HG02981 (cell line): ENCODE data around the gene SFTA2.

Experiments used
- ATAC-seq: cut with Tn5 transposase; IDR thresholded peaks from one replicate; pipeline ENCODE4 v1.9.1; 2021; ENCODE audit warnings: mild to moderate bottlenecking, moderate library complexity; ENCODE audit not compliant: unreplicated experiment

The SFTA2 gene

DNA sequence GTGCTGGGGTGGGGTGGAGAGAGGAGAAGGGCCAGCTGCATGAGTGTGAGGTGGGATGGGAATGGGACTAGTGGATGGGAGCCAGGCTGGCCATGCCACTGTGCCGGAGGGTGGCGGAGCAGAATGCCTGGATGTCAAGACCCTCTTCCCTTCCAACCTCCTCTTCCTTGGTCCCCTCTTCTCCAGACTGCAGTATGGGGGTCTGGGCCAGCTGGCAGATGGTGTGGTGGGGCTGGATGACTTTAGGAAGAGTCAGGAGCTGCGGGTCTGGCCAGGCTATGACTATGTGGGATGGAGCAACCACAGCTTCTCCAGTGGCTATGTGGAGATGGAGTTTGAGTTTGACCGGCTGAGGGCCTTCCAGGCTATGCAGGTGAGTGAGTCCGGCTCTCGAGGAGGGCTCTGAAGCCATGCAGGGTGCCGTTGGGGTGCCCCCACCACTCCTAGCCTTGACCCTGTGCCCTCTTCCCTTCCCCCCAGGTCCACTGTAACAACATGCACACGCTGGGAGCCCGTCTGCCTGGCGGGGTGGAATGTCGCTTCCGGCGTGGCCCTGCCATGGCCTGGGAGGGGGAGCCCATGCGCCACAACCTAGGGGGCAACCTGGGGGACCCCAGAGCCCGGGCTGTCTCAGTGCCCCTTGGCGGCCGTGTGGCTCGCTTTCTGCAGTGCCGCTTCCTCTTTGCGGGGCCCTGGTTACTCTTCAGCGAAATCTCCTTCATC, 40.0 kb downstream of the SFTA2 start:
- ATAC-seq: no peak

DNA sequence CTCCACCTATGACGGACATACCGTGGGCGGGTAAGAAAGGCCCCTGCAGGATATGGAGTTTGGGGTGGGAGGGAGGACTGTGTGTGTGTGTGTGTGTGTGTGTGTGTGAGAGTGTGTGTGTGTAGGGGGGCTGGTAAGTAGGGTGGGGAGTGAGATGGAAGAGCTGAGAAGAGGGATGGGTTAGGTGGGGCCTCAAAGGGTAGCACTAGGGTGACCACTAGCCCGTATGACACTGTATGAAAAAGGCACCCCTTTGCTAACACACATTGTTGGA, 40.6 kb downstream of the SFTA2 start:
- no peak for ATAC-seq

DNA sequence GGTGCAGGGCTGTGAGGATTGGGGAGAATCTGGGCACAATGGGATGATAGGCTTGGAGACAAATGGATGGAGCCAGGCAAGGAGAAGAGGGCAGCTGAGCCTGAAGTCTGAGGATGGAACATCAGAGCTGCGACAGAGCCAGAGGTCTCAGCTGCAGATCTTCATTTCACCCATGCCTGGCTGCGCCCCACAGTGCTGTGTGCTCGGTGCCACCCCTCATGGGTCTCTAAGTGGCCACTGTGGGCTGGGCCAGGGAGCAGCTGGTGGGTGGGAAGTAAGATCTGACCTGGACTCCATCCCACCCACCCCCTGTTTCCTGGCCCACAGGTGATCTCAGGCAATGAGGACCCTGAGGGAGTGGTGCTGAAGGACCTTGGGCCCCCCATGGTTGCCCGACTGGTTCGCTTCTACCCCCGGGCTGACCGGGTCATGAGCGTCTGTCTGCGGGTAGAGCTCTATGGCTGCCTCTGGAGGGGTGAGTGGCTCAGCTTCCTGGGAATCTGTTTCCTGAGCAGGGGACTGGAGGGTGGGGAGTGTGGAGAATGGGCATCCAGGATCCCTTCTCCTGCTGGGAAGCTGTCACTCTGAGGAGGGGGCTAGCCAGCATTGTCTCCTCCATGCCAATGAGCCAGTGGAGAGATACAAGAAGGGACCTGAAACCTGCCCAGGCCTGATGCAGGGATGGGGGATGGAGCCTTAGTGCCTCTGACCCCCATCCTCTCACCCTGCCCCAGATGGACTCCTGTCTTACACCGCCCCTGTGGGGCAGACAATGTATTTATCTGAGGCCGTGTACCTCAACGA, 41.1 kb downstream of the SFTA2 start:
- no peak for ATAC-seq

DNA sequence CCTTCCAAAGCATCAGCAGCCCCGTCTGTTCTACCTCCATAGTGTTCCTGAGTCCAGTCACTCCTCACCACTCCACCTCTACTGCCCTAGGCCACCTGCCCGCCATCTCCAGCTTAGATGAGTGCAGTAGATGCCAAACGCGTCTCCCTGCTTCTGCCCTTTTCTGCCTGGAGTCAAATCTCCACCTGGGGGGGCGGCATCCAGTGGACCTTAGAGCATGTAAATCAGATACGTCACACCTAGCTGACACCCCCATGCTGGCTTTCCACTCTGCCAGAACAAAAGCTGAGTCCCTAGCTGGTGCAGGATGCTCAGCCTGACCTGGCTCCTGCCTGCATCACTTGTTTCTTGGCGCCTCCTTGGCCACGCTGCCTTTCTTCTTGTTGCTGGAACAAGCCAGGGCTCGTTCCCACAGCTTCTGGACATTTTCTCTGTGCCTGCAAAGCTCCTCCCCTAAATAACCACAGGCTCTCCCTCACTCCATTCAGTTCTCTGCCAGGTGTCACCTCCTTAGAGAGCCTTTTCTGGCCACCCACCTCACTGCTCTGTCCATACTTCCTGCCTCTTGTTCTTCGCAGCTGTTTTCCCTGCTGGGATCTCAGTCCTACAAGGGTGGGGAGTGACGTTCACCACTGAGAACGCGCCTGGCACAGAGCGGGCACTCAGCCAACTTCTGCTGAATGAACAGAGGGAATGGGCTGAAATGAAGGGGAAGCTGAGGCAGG, 41.9 kb downstream of the SFTA2 start:
- no peak for ATAC-seq

DNA sequence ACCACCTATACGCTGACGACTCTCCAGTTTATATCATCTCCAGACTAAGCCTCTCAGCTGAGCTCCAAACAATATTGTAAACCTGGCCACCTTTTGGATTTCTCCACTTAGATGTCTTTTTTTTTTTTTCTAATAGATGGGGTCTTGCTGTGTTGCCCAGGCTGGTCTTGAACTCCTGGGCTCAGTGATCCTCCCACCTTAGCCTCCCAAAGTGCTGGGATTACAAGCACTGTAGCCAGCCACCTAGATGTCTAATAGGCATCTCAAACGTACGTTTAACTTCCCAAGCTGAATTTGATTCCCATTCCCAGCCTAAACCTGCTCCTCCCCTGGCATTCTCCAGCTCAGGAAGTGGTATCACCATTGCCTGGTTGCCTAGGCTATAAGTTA, 42.5 kb downstream of the SFTA2 start:
- ATAC-seq: no peak

DNA sequence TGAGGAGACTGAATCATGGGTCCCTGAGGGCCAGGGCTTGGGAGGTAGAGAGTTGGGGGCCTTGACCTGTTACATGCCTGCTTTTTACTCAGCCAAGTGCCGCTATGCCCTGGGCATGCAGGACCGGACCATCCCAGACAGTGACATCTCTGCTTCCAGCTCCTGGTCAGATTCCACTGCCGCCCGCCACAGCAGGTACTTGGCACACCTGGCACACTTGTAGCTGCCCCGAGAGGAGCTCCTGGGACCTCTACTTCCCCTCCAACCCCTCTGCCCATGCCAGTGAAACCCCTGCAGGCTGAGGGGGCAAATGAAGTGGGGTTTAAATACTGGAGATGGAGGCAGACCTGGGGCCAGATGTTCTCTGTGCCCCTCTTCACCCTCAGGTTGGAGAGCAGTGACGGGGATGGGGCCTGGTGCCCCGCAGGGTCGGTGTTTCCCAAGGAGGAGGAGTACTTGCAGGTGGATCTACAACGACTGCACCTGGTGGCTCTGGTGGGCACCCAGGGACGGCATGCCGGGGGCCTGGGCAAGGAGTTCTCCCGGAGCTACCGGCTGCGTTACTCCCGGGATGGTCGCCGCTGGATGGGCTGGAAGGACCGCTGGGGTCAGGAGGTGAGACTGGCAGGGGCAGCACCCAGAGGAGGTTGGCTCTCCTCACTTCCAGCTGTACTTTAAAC, 43.0 kb downstream of the SFTA2 start:
- ATAC-seq: no peak

DNA sequence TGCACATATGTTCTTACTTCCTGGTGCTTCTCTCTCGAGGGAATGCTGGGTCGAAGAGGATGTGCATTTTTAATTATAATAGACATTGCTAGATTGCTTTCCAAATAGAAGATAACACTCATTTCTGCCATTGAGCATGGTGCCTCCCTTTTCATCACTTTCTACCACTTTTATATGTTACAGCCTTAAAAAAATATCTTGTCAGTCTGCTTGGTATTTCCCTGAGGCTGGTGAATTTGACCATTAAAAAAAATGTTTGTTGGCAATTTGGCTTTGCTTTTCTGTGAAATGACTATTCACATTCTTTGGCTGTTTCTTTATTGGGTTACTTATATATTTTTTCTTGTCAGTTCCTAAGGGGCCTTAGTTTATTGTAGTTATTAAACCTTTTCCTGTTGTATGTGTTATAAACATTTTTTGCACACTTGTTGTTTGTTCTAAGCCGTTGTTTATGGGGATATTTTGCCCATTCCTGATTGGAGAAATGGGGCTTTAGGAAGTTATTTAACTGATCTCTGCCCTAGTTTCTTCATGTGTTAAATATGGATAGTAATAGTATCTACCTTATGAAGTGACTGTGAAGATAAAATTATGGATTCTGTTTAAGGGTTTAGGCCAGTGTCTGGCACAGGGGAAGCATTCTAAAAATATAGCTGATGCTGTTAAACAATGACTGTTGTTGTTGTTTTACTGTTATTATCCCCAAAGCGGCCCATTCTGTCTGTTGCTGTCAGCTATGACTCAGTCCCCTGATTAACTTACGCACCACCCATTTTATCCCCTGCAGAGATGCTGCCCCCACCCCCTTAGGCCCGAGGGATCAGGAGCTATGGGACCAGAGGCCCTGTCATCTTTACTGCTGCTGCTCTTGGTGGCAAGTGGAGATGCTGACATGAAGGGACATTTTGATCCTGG, 43.8 kb downstream of the SFTA2 start:
- ATAC-seq: no peak

DNA sequence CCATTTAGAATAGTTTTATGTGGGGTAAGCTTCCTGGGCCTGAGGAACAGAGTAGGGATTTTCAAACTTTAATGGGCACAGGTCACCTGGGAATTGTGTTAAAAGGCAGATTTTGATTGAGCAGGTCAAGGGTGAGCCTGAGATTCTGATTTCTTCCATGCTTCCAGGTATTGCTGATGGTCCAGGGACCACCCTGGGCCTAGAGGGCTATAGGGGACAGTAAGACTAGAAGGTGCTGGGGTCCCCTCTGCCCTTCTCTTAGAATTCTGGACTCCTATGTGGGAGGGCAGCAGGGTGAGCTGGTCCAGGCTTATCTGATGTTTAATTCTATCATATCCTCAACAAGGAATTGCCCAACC, 45.1 kb downstream of the SFTA2 start:
- ATAC-seq: no peak

DNA sequence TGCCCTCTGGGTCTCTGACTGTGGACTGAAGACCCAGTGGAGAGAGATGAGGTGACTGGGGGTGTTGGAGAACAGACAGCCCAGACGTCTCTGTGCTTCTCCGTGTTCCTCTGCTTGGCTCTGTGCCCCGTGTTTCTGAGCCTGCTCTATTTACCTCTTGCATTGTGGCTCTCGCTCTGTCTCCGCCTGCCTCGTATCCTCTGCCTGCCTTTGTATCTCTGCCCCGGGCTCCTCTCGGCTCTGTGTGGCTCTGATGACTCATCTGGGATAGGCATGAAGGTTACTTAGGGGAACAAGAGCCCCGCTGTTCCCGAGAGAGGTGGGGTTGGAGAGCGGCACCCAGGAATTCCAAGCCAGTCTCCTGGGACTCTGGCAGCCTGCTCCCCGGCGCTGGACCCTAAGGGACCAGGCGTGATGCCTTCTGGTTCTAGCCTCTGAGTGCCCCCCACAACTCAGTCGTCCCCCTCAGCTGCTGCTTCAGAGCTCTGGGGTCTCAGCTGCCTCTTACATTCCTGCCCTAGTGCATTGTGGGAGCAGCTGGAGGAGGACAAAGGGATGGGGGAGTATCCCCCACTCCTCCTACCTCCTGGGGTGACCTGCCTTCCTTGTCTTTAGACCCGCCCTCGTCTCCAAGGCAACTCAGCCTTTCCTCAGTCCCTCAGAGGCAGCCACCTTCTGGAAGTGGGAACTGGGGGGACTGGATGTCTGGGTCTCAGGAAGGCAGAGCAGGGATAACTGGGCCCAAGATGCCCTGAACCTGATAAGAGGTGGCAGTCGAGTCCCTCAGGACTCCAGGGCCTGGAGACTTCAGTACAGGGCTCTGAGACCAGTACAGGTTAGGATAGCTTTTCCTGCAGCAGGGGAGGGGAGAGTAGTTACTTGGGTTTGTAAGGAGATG, 45.7 kb downstream of the SFTA2 start:
- no peak for ATAC-seq

DNA sequence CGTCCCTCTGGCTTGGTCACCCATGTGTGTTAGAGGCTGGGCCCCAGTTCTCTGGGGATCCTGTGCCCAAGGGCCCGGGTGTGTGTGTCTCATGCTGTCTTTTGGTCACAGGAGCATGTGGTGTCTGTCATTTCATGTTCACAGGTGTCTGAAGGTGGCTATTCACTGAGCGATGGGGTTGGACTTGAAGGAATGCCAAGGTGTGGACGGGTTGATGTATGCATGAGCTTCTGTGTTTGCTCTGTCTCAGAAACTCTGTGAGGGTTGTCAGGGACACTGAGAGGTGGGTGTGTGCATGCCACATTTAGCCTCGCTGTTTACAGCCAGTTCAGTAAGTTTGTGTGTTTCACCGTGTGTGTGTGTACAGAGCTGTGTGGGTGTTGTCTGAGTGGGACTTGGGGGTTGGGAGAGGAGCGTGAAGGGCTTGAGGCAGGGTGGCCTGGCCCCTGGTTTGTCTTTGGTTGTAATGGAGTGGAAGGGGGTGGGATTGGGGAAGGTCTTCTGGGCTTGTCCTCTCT, 46.4 kb downstream of the SFTA2 start:
- no peak for ATAC-seq

DNA sequence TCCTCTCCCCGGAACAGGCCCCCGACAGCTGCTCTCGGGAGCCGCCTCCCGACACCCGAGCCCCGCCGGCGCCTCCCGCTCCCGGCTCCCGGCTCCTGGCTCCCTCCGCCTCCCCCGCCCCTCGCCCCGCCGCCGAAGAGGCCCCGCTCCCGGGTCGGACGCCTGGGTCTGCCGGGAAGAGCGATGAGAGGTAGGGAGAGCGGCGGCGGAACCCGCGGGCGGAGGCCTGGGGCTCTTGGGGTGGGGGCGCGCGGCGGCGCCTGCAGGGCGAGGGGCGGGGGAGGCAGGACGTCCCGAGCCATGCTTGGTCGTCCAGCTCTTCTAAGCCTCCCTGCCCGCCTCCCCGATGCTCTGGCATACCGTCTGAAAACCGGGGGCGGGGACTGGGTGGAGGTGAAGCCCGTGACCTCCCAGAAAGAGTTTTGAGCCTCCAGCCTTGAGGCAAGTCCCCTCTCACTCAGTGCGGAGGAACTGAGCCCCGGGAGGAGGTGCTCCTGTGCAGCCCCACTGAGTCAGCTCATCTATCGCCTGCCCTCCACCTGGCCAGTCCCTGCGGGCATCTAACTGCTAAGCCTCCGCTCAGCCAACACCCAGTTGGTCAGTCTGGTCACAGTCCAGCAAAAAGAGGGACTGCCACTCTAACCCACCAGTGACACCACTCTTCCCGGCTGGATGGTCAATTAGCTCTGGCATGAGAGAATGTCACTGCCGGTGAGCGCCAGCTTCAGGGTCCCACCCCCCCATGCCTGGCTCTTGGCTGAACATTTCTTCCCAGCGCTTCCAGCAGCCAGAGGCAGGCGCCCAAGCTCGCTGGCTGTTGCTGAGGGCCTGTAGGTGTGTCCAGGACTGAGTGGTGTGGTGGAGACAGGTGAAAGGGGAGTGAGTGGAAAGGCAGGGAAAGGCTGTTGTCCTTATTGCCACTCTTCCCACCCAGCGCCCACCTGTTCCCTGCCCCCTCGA, 47.2 kb downstream of the SFTA2 start:
- ATAC-seq: no peak

DNA sequence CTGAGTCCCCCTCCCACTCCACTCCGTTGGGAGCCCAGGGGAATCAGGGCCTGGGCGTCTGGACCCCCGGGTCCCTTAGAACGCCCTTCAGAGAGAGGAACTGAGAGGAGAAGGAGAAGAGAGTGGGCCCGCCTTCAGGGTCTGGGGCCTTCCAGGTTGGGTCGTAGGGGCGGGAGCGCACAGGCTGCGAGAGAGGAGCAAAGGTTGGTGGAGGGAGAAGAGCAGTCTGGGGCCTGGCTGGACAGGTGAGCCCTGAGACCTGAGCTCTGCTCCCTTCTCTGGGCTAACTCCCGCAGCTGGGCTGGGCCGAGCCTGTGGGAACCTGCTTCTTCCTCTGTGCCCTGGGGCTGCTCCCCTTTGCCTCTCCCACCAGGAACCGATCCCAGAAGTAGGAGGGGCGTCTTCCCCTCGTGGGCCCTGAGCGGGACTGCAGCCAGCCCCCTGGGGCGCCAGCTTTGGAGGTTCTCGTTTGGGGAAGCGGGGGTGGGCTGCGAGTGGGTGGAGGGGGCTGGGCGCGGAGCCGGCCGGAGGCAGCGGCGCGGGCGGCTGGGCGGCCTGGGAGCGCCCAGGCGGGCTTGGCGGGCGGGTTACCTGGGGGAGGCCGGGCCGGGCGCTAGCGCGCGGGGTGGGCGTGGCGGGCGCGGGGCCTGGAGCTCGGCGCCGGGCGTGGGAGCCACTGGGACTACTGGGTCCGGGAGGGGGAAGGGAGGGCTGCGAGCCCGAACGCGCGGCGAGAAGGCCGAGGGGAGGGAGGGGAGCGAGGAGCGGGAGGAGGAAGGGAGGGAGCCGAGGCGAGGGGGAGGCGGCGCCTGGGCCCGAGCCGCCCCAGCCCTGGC, 48.1 kb downstream of the SFTA2 start, which contains the start of gene DDR1:
Gene DDR1, plus strand, starts transcription at position 835 of the 836 bp plus-strand sequence. CDS start 4,211 bp downstream, outside the sequence.
- ATAC-seq: no peak

DNA sequence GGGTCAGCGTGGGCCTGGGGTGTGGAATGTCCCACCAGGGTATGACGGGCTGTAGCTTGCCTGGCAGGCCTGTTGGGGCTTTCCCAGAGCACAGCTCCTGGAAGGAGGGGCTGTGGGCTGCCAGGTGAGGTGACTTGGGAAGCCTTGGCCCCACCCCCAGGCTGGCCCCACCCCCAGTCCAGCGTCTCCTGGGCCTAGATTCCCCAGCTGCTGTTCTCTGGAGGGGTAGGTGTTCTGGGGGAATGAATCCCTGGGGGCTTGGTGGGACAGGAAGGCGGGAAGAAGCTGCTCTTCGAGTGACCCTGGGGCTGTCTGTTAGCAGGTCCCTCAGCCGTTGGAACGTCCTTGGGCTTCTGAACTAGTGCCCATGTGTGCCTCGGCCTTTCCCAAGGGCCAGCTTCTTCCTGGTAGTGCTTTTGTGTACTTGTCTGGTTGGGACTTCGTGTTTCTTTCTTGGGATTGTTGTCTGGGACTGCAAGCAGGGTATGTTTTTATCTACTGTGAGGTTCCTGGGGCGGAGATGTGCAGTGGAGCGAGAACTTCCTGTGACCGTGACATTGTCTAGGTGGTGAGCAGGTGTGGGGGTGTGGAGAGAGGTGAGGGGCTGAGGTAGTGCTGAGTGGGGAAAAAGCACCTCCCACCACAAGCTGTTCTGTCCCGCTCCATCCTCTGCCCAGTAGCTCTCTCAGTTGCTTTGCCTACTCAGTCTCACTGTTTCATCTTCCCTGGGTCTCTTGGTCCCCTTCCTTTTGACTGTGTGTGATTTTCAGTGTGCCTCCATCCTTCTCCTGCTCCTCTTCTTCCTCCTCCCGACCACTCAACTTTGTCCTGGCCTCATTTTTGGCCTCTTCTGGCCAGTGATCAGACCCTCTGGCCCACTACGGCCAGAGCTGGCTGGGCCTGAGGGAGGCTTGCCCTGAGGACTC, 48.9 kb downstream of the SFTA2 start:
- ATAC-seq: no peak

DNA sequence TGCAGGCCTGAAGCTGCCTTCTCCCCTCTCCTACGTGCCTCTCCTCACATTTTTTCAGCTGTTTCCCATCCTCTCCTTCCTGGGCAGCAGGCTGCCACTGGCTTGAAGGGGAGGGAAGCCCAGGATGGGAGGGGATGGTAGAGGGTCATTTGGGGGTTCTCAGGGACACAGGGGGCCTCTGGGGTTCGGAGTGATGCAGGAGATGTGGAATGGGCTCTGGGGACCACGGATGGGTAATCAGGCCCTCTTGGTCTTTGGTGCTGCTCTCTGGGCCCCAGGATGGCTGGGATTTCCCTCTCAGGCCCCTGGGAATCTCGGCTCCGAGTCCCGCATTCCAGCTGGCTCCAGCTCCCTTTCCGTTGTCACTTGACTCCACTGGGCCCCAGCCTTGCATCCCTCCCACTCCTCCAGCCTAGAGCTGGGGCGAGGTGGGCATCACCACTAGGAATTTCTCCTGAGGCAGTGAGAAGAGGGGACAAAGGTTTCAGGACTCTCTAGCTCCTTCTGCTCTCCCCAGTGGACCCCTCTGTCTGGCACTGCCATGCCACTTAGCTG, 49.7 kb downstream of the SFTA2 start:
- no peak for ATAC-seq

DNA sequence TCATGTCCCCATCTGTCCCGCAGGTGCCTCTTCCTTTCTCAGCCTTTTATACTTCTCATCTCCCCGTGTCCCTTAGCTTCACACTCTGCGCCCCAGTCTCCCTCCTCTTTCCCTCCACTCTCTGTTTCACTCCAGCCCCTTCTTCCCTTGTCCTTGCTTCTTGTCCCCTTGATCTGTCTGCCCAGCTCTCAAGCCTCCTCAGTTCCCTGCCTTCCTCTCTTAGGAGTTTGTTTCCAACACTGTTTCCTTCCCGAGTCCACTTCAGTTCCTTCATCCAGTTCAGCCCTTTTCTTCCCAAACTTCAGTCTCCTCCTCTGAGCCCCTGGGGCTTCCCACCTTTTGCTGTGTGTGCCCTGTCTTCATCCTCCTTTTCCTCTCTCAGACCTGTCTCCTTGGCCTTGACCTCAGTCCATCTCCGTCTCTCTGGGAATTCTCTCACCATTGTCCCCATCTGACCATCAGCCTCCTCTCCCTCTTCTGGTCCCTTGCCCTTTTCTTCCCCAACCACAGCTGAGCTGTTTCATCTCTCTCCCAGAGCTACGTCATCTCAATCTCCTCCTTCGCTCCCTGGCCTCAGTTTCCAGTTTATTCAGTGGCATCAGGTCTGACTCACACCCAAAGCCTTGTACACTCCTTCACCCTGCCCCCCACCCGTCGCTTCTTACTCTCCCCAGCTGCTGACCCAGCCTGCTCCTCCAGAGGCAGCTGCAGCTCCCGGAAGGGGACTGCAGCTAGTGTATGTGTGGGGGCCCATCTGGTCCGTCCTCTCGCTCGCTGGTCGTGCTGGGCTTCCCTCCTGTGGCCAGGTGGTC, 50.4 kb downstream of the SFTA2 start:
- ATAC-seq: no peak
